ENCODE data around the gene SCGB1A1. TPM values are rescaled to one million over a fixed set of nuclear protein-coding genes. Genes with fewer than 3 reads are reported as not detected.

The SCGB1A1 gene
- total and polyA plus RNA-seq, 2 donors, result 1.5 to 27.2 TPM

Other genes starting within 250 kb of the SCGB1A1 start
- 1.6 TPM for gene SCGB1D1, start 228.8 kb upstream of the SCGB1A1 start, total RNA-seq
- 9.3 TPM for gene SCGB1D1, start 228.8 kb upstream of the SCGB1A1 start, polyA plus RNA-seq
- 3.0 TPM for gene SCGB2A1, start 210.4 kb upstream of the SCGB1A1 start, total RNA-seq
- 39.2 TPM for gene SCGB2A1, start 210.4 kb upstream of the SCGB1A1 start, polyA plus RNA-seq
- gene SCGB1D2, start 176.8 kb upstream of the SCGB1A1 start, total RNA-seq, result 0.80 TPM
- gene SCGB1D2, start 176.8 kb upstream of the SCGB1A1 start, polyA plus RNA-seq, result 6.2 TPM
- 2.7 TPM for gene SCGB2A2, start 148.9 kb upstream of the SCGB1A1 start, total RNA-seq
- 38.8 TPM for gene SCGB2A2, start 148.9 kb upstream of the SCGB1A1 start, polyA plus RNA-seq
- gene SCGB1D4, start 120.0 kb upstream of the SCGB1A1 start, total RNA-seq, result 0.14 TPM
- 7.5 TPM for gene SCGB1D4, start 120.0 kb upstream of the SCGB1A1 start, polyA plus RNA-seq
- 12.3 TPM for gene ASRGL1, start 81.6 kb upstream of the SCGB1A1 start, total RNA-seq
- gene ASRGL1, start 81.6 kb upstream of the SCGB1A1 start, polyA plus RNA-seq, result 6.0 TPM
- gene AHNAK, start 127.8 kb downstream of the SCGB1A1 start, total RNA-seq, result 40.1 TPM
- gene AHNAK, start 127.8 kb downstream of the SCGB1A1 start, polyA plus RNA-seq, result 35.8 TPM
- 1,700 TPM for gene EEF1G, start 154.9 kb downstream of the SCGB1A1 start, total RNA-seq
- 1,365 TPM for gene EEF1G, start 154.9 kb downstream of the SCGB1A1 start, polyA plus RNA-seq
- gene TUT1, start 172.5 kb downstream of the SCGB1A1 start, total RNA-seq, result 7.8 TPM
- gene TUT1, start 172.5 kb downstream of the SCGB1A1 start, polyA plus RNA-seq, result 25.3 TPM
- gene MTA2, start 182.8 kb downstream of the SCGB1A1 start, total RNA-seq, result 121 TPM
- 79.3 TPM for gene MTA2, start 182.8 kb downstream of the SCGB1A1 start, polyA plus RNA-seq
- gene EML3, start 193.7 kb downstream of the SCGB1A1 start, total RNA-seq, result 17.8 TPM
- 99.3 TPM for gene EML3, start 193.7 kb downstream of the SCGB1A1 start, polyA plus RNA-seq
- 1.7 TPM for gene ROM1, start 194.2 kb downstream of the SCGB1A1 start, total RNA-seq
- gene ROM1, start 194.2 kb downstream of the SCGB1A1 start, polyA plus RNA-seq, result 7.6 TPM
- 29.4 TPM for gene B3GAT3, start 203.0 kb downstream of the SCGB1A1 start, total RNA-seq
- 72.2 TPM for gene B3GAT3, start 203.0 kb downstream of the SCGB1A1 start, polyA plus RNA-seq
- 95.9 TPM for gene GANAB, start 227.6 kb downstream of the SCGB1A1 start, total RNA-seq
- 98.4 TPM for gene GANAB, start 227.6 kb downstream of the SCGB1A1 start, polyA plus RNA-seq
- 8.6 TPM for gene INTS5, start 234.3 kb downstream of the SCGB1A1 start, total RNA-seq
- 8.1 TPM for gene INTS5, start 234.3 kb downstream of the SCGB1A1 start, polyA plus RNA-seq
- 111 TPM for gene C11orf98, start 246.2 kb downstream of the SCGB1A1 start, total RNA-seq
- 152 TPM for gene C11orf98, start 246.2 kb downstream of the SCGB1A1 start, polyA plus RNA-seq
- 31.1 TPM for gene CSKMT, start 246.3 kb downstream of the SCGB1A1 start, total RNA-seq
- 64.6 TPM for gene CSKMT, start 246.3 kb downstream of the SCGB1A1 start, polyA plus RNA-seq